ENCODE measurements around the gene ZNF354B. TPM values are rescaled to one million over a fixed set of nuclear protein-coding genes. Genes with fewer than 3 reads are reported as not detected.

The ZNF354B gene
- total RNA-seq (2014; rRNA removed; shearing (Covaris generic)), result 7.7 and 9.4 TPM in 2 replicates

DNA sequence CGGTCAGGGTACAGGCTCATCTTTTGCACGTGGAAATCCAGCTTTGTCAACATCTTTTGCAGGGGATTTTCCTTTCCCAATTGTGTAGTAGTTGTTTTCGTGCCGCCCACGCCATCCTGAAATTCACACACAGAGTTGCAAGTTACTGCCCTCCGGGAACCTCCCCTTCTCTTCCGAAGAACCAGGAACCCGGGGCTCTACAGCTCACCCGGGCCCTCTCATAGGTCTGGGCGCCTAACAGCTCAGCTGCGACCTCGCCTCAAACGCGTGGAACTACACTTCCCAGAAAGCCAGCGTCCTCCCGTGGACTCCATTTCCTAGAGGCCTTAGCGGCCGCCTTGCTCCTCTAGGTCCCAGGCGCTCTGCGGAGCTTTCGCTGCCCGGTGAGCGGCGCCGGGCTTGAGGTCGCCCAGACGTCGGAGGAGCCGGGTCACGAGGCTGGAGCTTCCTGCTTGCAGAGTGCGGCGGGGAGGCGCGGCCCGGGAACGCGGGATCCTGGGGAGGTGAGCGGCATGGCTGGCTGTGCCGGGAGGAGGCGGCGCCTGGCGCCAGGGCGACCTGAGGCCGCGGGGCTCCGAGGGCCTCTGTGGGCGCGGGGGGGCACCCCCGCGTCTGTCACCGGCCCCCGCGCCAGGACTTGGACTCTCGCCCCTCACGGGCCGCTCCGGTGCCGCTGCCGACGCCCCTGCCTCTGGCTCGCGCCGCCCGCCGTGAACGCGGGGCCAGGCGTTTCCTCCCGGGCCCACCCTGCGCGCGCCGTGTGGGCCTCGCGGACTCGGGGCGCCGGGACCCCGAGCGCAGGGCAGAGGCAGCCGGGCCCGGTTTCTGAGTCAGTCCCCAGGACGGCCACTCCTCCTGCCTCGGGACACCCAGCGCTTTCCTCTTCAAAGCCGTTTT is at the start of gene ZNF354B:
Gene ZNF354B (plus strand): TSS at position 329 of the 897 bp plus-strand sequence. CDS start 1,095 bp downstream, outside the sequence.

DNA sequence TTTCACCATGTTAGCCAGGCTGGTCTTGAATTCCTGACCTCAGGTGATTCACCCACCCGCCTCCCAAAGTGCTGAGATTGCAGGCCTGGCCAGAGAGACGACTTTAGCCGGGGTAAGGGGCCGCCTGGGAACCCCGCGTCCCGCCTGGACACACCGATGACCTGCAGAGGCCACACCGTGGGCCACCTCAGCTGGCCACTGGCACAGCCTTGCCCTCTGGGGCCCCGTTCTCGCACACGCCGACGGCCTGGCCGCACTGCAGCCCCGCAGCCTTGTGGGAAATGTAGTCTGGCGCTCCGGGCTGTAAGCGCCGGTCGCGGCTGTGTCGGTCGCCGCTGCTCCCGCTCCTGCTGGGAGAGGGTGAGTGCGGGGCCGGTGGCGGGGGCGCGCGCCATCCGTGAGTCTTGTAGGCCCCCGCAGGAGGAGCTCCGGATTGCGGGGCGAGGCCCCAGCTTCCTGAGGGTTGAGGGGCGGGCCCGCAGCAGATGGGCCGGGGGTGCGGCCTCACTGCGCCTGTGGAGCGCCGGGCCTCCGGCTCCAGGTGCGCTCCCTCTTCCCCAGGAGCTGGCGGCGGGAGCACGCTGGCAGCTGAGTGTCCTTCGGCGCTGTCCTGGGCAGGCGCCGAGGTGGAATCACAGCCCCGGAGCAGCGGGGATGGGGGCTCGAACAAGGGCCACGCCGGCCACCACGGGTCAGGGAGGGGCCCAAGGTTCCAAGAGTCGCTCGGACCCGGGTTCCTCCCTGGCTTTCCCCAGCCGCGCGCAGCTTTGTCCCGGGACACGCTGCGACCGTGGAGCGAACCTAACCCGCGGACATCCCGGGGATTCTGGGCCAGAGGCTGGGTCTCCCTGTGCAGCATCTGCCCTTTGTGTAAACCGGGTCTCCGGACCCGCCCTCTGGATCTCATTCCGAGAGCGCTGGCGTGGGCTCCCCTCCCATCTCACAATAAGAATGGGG is 36.1 kb downstream of the ZNF354B start, which contains the start of gene ZFP2:
Gene ZFP2 (plus strand): TSS at position 299 of the 957 bp plus-strand sequence. CDS start 35,401 bp downstream, outside the sequence.

Small RNAs within 50 kb of the gene (small RNA-seq; reads per million reads assigned to genes)
- not detected for gene AC126915.2
- gene AC126915.3, result not detected

Other genes starting within 250 kb of the ZNF354B start
- gene CLK4, start 232.9 kb upstream of the ZNF354B start, total RNA-seq (2014; rRNA removed; shearing (Covaris generic)), result 17.4 and 20.6 TPM in 2 replicates
- 9.4 and 12.0 TPM in 2 replicates for gene ZNF354A, start 129.3 kb upstream of the ZNF354B start, total RNA-seq (2014; rRNA removed; shearing (Covaris generic))
- gene ZFP2, start 36.0 kb downstream of the ZNF354B start, total RNA-seq (2014; rRNA removed; shearing (Covaris generic)), result 0.05 TPM in 1 of 2 replicates, not detected in the other
- gene ZNF454, start 81.2 kb downstream of the ZNF354B start, total RNA-seq (2014; rRNA removed; shearing (Covaris generic)), result 0.19 and 1.4 TPM in 2 replicates
- not detected in 2 replicates for gene GRM6, start 135.4 kb downstream of the ZNF354B start, total RNA-seq (2014; rRNA removed; shearing (Covaris generic))
- gene ZNF879, start 163.9 kb downstream of the ZNF354B start, total RNA-seq (2014; rRNA removed; shearing (Covaris generic)), result 0.68 and 4.9 TPM in 2 replicates
- 3.2 and 3.5 TPM in 2 replicates for gene ZNF354C, start 200.4 kb downstream of the ZNF354B start, total RNA-seq (2014; rRNA removed; shearing (Covaris generic))